GM21360 (cell line): Measurements from ENCODE around the gene RBPJL.

ENCODE experiments used
- ATAC-seq: cut with Tn5 transposase; IDR thresholded peaks from one replicate; pipeline ENCODE4 v1.9.1; 2021; ENCODE audit warnings: mild to moderate bottlenecking, moderate library complexity; ENCODE audit not compliant: unreplicated experiment

The RBPJL gene

GRCh38 chr20:45316150-45317080, 9.8 kb downstream of the RBPJL start:
- ATAC-seq = no peak

GRCh38 chr20:45317826-45318225, 11.2 kb downstream of the RBPJL start:
- no peak for ATAC-seq

GRCh38 chr20:45318386-45318939, 11.8 kb downstream of the RBPJL start:
- no peak for ATAC-seq

GRCh38 chr20:45318948-45319347, 12.3 kb downstream of the RBPJL start:
- no peak for ATAC-seq

DNA sequence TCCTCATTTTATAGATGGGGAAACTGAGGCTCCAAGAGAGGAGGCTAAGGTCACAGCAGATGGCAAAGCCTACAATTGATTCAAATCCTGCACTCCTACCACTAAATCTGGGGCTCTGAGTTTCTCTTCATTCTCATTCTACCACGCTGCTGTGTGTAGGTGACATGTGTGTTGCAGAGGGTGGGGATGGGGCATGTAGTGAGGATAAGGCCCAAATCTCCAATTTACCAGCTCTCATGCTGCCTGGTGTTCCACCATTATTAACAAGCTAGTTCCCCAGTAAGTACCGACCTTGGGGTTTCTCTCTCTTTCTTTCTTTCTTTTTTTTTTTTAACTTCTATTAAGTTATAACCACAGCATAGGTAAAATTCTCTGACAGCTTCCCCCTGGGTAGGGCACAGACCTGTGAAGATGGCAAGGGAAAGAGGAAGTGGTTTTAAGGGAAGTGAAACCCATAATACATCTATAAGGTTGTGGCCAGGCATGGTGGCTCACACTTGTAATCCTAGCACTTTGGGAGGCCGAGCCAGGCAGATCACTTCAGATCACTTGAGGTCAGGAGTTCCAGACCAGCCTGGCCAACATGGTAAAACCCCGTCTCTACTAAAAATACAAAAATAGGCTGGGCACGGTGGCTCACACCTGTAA, 14.4 kb downstream of the RBPJL start:
- no peak for ATAC-seq

GRCh38 chr20:45322952-45323383, 16.3 kb downstream of the RBPJL start:
- ATAC-seq = no peak

- no peak for ATAC-seq
Measured at GRCh38 chr20:45323731-45324130, 17.1 kb downstream of the RBPJL start.

GRCh38 chr20:45325371-45325770, 18.7 kb downstream of the RBPJL start:
- ATAC-seq = no peak

DNA sequence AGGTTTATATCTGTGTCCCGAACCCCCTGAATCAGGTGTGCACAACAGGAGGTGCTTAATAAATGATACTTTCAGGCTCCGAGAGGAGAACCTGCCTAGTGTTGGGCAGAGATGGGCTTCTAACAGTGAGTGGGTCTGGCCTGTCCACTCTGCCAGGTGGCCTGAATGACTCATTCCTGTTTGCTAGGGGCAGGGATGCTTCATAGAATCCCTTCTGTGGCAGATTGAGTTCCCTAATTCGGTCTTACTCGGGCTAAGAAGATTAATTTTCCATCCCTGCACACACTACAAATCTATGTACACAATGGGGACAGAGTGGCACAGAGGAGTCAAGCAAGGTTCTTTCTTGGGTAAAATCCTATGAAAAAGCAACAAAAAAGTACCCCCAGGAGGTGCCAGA, 21.8 kb downstream of the RBPJL start:
- no peak for ATAC-seq

DNA sequence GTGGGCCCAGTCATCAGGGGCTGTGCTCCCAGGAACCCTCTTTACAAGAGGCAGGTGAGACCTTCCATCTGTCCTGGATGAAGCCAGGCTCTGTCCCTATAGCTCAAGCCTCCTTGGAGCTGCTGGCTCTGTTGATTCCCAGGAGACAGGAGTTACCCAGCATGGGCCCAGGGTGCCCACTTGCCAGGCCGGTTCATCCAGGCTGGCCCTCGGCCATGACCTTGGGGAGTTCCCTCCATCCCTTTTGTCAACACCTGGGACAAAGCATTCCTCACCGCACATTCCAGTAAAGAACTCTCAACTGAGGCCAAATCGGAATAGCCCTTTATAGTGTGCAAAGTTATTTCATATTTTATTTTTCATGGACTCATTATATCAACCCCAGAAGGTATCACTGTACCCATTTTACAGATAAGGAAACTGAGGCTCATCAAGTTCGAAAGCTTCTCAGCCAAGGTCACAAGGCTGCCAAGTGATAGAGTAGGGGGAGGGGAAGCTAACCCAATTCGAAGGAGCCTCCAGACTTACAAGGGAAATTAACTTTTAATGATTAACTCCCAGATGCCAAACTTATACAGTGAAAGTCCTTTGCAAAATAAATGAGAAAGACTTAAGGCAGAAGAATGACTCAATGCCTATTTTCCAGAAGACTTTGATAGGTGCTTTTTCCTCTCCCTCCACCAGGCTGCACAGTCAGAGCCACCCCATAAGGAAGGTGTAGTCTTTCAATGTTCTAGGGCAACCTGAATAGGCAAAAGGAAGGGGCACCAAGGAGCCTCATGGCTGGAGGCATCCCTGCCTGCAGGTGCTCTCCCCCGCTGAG, 23.1 kb downstream of the RBPJL start:
- ATAC-seq = no peak

DNA sequence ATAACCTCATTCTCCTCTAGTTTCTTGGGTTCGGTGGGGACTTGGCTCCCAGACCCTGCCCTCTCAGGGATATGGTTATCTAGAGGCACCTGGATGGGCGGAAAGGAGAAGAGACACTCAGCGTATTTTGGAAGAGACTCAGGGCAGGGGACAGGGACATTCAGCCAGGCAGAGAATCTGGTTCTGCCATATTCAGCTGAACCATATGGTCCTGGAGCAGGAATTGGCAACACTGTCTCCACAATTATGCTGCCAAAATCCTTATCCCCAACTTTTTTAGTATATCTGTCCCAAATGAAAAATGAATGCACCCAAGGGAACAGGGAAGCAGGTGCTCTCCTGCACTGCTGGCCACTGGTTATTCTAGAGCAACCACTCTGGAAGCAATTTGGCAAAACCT, 23.8 kb downstream of the RBPJL start:
- ATAC-seq = no peak

DNA sequence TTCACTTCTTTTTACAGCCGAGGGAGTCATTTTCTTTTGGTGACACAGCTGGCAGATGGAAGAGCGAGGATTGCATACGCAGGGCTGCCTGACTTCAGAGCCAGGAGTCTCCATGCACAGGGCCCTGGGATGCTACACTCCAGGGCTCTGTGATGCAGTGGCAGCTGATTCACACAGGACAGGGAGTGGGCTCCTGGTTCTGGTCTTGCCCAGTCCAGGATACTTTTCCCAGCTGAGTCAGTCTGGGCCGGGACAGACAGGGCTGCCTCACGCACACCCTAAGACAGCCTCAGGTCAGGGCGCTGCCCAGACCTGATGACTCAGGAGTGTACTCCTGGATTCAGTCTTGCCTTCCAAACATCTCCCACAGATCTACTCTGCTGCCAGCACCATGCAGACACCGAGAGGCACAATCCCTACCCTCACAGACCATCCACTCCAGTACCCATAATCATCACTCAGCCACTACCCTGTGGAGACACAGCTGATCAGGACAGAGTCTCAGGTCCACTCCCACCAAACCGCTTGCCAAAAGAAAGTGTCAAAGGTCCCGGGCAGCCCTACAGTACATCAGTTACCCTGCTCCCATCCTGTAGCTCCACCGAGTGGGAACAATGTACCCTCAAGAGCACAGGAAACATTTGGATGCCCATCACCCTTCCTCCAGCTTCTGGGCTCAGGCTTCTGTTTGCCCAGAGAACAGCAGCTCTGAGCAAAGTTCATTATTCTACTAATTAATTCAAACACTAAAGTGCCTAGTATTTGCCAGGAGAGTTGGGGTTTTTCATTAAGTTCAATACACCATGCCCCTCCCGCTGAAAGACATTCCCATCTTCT, 30.1 kb downstream of the RBPJL start:
- ATAC-seq = no peak

GRCh38 chr20:45337367-45338120, 30.9 kb downstream of the RBPJL start:
- ATAC-seq = no peak

- ATAC-seq = no peak
Measured at GRCh38 chr20:45338121-45339030, 31.7 kb downstream of the RBPJL start.

- ATAC-seq = no peak
Measured at GRCh38 chr20:45339084-45339483, 32.4 kb downstream of the RBPJL start.

GRCh38 chr20:45339799-45340198, 33.2 kb downstream of the RBPJL start:
- ATAC-seq = no peak

DNA sequence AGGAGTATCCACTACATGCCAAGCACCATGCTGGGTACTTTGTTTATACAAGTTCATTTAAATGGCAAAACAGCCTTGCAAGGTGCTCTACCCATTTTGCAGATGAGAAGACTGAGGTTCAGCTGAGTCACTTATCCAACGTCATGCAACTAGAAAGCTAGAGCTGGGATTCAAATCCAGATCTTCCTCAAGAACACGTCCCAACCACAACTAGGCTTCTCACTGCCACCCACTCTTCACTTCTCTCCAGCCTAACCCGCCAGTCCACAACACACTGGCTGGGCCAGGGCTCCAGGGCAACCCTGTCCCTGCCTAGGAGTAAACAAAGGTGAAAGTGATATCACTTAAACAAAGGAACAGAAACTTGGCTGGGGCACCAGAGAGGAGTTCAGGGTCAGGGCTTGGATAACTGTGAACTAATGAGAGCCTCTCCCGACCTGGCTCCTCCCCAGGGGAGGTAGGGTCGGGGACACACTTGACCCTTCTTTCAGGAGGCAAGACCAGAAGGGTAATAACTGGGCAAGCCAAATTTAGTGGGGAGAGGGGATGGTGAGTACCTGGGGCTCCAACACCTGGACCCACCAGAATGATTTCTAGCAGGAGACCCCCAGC, 33.7 kb downstream of the RBPJL start:
- ATAC-seq = no peak

- ATAC-seq = no peak
Measured at GRCh38 chr20:45340951-45341350, 34.3 kb downstream of the RBPJL start.
